AML-193 (cell line): ENCODE measurements around the gene ZNF385B.
A peak's percentile ranks its signal among the peaks of the same experiment; 100 is the strongest.
"Not testable (repeated sequence)": the region's sequence is repeated elsewhere in the genome, so short reads cannot be mapped to it uniquely, and the experiment has no call there.

Experiments
- DNase-seq, 2 experiments: peaks; one replicate each; lab custom pipeline; 2025; lab: John Stamatoyannopoulos, UW

The ZNF385B gene

GRCh38 chr2:179802051-179802882 lies 59.1 kb downstream of the ZNF385B start:
- DNase-seq: no peak

- no peak for DNase-seq
Observed at GRCh38 chr2:179800776-179801175, 60.6 kb downstream of the ZNF385B start.

GRCh38 chr2:179796213-179797007 lies 65.0 kb downstream of the ZNF385B start:
- DNase-seq: no peak

GRCh38 chr2:179793902-179794301 lies 67.5 kb downstream of the ZNF385B start:
- no peak for DNase-seq

GRCh38 chr2:179793238-179793637 lies 68.2 kb downstream of the ZNF385B start:
- DNase-seq: no peak

- no peak for DNase-seq
Observed at GRCh38 chr2:179790235-179791217, 70.9 kb downstream of the ZNF385B start.

GRCh38 chr2:179788104-179788503 lies 73.3 kb downstream of the ZNF385B start:
- DNase-seq: no peak

GRCh38 chr2:179787601-179788000 lies 73.8 kb downstream of the ZNF385B start:
- no peak for DNase-seq

GRCh38 chr2:179785902-179786301 lies 75.5 kb downstream of the ZNF385B start:
- DNase-seq: no peak

- DNase-seq: not testable (repeated sequence)
Observed at GRCh38 chr2:179782346-179782745, 79.1 kb downstream of the ZNF385B start.

GRCh38 chr2:179773986-179774385 lies 87.4 kb downstream of the ZNF385B start:
- DNase-seq: no peak

- DNase-seq: no peak
Observed at GRCh38 chr2:179772346-179772745, 89.1 kb downstream of the ZNF385B start.

- no peak for DNase-seq
Observed at GRCh38 chr2:179771791-179772190, 89.6 kb downstream of the ZNF385B start.

- DNase-seq: no peak
Observed at GRCh38 chr2:179770029-179770428, 91.4 kb downstream of the ZNF385B start.

- no peak for DNase-seq
Observed at GRCh38 chr2:179769323-179769722, 92.1 kb downstream of the ZNF385B start.

GRCh38 chr2:179768765-179769164 lies 92.6 kb downstream of the ZNF385B start:
- DNase-seq: no peak

- DNase-seq: no peak
Observed at GRCh38 chr2:179765666-179766065, 95.7 kb downstream of the ZNF385B start.

GRCh38 chr2:179764710-179765109 lies 96.7 kb downstream of the ZNF385B start:
- no peak for DNase-seq

- DNase-seq: no peak
Observed at GRCh38 chr2:179758636-179759035, 102.8 kb downstream of the ZNF385B start.

- peak; percentile 6 to 23 for DNase-seq
Observed at GRCh38 chr2:179751163-179751809, 110.1 kb downstream of the ZNF385B start.

- no peak for DNase-seq
Observed at GRCh38 chr2:179749210-179749609, 112.2 kb downstream of the ZNF385B start.
